Measurements from ENCODE around the gene HRC.

GRCh38 chr19:49114630-49115363, 40.4 kb downstream of the HRC start:
- TF ChIP-seq, protein P1, sequence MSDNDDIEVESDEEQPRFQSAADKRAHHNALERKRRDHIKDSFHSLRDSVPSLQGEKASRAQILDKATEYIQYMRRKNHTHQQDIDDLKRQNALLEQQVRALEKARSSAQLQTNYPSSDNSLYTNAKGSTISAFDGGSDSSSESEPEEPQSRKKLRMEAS (IDR thresholded peaks at IDR 0.05; ENCODE audit: low read depth, low read length) = no peak
- no peak for TF ChIP-seq POLR2A (IDR thresholded peaks at IDR 0.05; ENCODE audit: extremely low read depth, insufficient read length)
- no peak for TF ChIP-seq CTCF (IDR thresholded peaks at IDR 0.05; ENCODE audit: low read depth, low read length)
- 0 out of 2 replicates have a peak, but pooled peaks have one; percentile 26 for TF ChIP-seq MYC (IDR thresholded peaks at IDR 0.05; ENCODE audit: low read depth, low read length)
